DMS153 treated with DMSO at 0.1 percent for 48 hours (cell line): ENCODE measurements around the gene HSD17B11.
"Not testable (repeated sequence)": the region's sequence is repeated elsewhere in the genome, so short reads cannot be mapped to it uniquely, and the experiment has no call there.

ENCODE experiments used
- DNase-seq: peaks from one replicate; lab custom pipeline; 2025; ENCODE audit not compliant: unreplicated experiment; lab: John Stamatoyannopoulos, UW

HSD17B11 gene

DNA sequence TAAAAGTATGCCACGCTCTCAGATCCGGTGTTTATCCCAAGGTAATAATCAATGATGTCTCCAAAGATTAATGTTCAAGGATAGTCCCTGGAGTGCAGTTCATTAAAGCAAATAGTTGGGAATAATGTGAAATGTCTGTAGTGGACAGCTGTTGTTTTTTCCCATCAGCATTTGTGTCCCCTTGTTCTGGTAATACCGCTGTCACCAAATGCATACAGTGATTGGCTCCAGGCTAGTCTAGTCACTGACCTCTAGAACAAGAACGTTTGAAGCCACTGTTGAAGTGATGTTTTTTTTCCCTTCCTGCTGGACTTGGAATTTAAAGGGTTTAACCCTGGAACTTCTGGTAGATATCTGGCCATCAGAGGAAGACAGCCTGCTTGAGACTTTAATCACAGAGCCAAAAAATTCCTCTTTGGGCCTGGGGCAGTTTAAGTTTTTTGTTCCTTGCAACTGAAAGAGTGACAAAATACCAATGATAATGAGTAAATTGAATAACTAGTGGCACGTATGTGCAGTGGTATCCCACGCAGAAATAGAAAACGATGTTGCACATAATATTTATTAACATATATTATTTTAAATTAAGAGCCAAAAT lies 30.6 kb downstream of the HSD17B11 start:
- no peak for DNase-seq

- DNase-seq: no peak
Measured at GRCh38 chr4:87359258-87359657, 31.7 kb downstream of the HSD17B11 start.

- DNase-seq: no peak
Measured at GRCh38 chr4:87356832-87357526, 34.0 kb downstream of the HSD17B11 start.

DNA sequence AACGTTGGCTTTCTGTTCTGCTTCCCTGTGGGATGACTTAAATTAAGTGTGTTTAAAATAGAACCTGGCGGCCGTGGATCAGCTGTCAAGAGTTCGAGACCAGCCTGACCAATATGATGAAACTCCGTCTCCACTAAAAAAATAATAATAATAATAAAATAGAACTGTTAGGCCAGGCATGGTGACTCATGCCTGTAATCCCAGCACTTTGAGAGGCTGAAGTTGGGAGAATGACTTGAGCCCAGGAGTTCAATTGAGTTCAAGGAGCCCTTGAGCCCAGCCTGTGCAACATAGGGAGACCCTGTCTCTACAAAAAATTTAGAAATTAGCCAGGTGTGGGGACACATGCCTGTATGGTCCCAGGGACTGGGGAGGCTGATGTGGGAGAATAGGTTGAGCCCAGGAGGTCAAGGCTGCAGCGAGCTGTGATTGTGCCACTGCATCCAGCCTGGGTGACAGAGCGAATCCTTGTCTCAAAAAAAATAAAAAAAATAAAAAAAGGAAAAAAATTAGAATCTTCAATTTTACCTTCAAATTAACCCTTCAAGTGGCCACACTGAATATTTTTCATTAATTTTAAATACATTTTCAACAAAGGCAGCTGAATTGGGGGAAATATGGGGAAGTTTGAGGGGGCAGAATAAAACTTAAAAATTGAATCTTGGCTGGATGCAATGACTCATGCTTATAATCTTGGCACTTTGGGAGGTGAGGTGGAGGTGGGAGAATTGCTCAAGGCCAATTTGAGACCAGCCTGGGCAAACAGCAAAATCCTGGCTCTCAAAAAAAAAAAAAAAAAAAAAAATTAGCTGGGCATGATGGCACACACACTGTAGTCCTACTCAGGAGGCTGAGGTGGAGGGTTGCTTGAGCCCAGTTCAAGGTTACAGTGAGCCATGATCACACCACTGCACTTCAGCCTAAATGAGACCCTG lies 36.6 kb downstream of the HSD17B11 start:
- no peak for DNase-seq

GRCh38 chr4:87353592-87353991 lies 37.4 kb downstream of the HSD17B11 start:
- DNase-seq: no peak

DNA sequence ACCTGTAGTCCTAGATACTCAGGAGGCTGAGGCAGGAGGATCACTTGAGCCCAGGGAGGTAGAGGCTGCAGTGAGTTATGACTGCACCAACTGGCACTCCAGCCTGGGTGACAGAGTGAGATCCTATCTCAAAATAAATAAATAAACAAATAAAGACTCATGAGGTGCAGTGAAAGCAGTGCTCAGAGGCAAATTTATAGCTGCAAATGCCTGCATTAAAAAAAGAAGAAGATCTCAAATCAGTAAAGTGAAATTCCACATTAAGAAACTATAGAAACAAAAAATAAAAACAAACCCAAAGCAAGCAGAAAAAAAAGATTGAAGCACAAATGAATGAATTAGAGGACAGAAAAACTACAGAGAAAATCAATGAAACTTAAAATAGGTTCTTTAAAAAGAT lies 45.8 kb downstream of the HSD17B11 start:
- DNase-seq: no peak

GRCh38 chr4:87342872-87343271 lies 48.1 kb downstream of the HSD17B11 start:
- no peak for DNase-seq

GRCh38 chr4:87341954-87342635 lies 48.9 kb downstream of the HSD17B11 start:
- DNase-seq: not testable (repeated sequence)

GRCh38 chr4:87339440-87339839 lies 51.5 kb downstream of the HSD17B11 start:
- no peak for DNase-seq

DNA sequence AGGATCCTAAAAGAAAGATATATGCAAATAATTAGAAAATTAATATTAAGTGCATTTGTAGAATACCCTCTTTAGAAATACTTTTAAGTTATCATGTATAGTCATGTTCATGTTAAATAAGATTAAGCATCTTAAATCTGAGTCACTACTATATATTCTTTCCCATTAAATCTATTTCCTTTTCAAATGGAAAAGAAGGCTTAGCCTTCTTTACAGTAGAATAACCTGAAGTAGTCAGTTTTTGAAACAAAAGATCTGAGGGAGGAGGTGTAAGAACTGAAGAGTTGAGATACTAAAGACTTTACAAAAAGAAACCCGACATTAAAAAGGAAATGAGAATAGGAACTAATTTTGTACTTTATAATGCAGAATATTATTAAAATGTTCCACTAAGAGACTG lies 53.6 kb downstream of the HSD17B11 start:
- no peak for DNase-seq

GRCh38 chr4:87333267-87333666 lies 57.7 kb downstream of the HSD17B11 start:
- no peak for DNase-seq

GRCh38 chr4:87330761-87331160 lies 60.2 kb downstream of the HSD17B11 start:
- no peak for DNase-seq

DNA sequence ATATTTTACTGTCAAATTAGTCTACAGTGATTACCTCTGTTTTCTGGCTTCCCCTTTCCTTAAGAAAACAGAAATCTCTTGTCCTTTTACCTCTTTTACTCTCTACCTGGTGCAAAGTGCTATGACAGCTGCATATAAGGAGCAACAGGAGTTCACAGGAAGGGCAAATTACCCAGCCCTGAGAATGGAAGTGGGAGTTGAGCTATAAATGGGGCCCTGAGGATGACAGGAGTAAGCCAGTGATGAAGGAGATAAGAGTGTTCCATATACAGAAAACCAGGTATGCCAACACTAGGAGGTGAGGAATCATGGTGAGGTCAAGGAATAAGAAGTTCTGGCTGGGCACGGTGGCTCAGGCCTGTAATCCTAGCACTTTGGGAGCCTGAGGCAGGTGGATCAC lies 63.9 kb downstream of the HSD17B11 start:
- no peak for DNase-seq

DNA sequence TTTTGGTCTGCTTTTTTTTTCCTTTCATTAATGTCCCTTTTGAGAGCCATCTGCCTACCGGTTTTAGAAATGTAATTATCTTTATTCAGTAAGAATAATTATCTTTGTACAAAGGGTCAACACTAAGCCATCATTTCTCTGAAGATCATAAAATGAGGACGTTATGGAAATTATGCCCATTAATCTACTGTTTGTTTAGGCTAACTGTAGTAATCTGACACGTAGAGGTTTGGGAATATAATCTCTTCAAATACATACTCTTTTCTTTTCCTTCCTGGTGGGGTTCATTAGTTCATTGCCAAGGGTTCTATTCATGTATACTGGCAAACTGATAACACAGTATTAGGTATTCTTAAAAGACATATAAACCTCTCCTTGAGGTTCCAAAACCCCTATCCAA lies 64.5 kb downstream of the HSD17B11 start:
- no peak for DNase-seq

DNA sequence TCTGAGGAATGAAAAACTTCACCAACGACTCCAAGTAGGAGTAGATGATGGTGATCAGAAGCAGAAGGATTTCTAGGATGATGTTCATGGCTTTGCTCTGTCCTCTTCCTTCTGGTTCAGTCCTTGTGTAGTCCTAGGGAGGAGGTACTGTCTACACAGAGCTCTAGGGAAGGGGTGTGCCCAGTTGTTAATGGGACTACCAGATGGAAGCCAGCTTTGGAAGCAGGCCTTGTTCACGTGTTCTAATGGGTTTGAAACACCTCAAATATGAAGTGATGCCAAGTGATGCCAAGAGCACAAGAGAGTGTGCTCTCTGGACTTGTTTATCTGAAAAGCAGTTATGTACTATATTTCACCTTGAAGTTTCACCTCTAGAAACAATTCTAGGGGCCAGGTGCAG lies 68.2 kb downstream of the HSD17B11 start, which contains the start of gene HSD17B13:
TSS of gene HSD17B13 (minus strand) at position 129 of the 400 bp plus-strand sequence. CDS start at position 88, 41 bp downstream.
- no peak for DNase-seq

- DNase-seq: no peak
Measured at GRCh38 chr4:87321888-87322287, 69.1 kb downstream of the HSD17B11 start.

DNA sequence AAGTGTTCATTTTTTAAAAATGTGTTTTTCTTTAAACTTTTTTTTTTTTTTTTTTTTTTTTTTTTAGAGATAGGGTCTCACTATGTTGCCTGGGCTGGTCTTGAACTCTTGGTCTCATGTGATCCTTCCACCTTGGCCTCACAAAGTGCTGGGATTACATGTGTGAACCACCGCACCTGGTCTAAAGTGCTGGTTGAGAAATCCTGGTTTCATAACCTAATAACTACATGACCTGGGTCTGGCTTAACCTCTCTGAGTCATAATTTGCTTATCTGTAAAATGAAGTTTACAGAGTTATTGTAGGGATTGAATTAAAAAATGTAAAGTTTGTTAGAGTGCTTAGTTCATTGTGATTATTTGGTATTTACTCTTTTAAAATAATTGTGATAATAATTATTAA lies 73.5 kb downstream of the HSD17B11 start:
- no peak for DNase-seq

- DNase-seq: no peak
Measured at GRCh38 chr4:87316961-87317360, 74.0 kb downstream of the HSD17B11 start.

DNA sequence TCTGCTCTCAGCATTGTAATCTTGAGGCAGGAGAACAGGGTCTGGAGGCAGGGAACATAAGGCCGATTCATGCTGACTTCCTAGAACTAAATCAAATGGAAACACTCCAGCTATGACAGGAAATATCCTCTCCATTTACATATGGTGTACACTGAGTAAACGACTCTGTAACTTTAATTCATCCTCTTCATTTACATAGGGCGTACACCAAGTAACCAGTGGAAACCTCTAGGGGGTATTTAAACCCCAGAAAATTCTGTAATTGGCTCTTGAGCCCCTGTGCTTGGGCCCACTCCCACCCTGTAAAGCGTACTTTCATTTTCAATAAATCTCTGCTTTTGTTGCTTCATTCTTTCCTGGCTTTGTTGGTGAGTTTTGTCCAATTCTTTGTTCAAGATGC lies 76.0 kb downstream of the HSD17B11 start:
- DNase-seq: not testable (repeated sequence)

- no peak for DNase-seq
Measured at GRCh38 chr4:87313756-87314155, 77.2 kb downstream of the HSD17B11 start.

DNA sequence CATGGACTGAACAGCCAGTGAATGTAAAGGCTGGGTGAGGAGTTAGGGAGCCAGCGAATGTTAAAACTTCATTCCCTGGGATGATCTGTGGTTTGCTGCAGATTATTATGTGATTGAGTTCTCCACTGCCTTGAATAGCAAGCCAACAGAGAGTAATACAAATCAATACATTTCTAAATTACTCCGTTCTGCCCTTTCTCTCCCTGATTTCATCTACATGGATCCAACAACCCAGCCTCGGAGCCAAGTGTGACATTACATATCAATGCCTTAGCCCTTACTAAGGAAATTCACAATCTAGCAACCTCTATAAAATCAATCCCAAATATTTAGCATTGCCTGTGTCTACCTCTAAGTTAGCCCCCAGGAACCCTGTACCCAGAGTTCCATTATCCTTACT lies 79.3 kb downstream of the HSD17B11 start:
- DNase-seq: no peak
